Left forelimb (tissue), 1 donor: ENCODE results near the gene TNFAIP3.
"Not testable (repeated sequence)": the region's sequence is repeated elsewhere in the genome, so short reads cannot be mapped to it uniquely, and the experiment has no call there.

ENCODE experiments used
- DNase-seq: peaks from one replicate; pipeline ENCODE4 v3.0.0-alpha.2; 2018; ENCODE audit warnings: low spot score

TNFAIP3 gene

DNA sequence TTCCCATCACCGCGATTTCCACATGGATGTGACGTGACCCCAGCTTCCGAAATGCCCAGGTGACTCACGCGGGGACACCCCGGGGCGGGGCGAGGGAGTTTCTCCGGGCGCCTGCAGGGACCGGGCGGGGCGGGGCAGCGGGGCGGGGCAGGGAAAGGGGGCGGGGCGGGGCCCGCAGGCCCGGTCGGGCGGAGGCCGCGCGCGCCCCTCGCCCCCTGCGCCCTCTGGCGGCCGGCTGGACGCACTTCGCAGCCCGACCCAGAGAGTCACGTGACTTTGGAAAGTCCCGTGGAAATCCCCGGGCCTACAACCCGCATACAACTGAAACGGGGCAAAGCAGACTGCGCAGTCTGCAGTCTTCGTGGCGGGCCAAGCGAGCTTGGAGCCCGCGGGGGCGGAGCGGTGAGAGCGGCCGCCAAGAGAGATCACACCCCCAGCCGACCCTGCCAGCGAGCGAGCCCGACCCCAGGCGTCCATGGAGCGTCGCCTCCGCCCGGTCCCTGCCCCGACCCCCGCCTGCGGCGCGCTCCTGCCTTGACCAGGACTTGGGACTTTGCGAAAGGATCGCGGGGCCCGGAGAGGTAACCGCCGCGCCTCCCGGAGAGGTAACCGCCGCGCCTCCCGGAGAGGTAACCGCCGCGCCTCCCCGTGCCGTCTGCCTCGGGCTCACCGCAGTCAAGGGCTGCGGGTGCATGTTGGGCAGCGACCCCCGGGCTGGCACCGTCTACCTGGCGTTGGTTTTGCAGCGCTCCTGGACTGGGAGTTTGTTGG, at the start of gene TNFAIP3:
Gene TNFAIP3, plus strand, starts transcription at position 346 of the 771 bp plus-strand sequence. CDS start 3,969 bp downstream, outside the sequence.
- DNase-seq: peak; percentile 91

DNA sequence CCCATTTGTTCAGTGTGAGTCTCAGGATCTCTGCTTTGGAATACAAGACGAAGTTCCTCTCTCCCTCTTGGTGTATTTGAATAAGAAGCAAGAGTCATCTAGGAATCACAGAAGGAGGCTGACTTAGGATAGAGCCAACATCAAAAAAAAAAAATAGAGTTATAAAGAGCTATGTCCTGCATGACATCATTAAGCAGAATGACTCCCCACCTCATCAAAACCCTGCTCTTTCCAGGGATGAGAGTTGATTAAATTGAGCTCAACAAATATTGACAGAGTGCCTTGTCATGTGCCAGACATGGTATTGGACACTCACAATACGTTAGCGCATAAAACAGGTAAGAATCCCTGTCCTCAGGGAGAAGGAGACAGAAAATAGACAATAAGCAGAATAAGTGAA, 48.6 kb upstream of the TNFAIP3 start:
- no peak for DNase-seq

- DNase-seq: no peak
Measured at GRCh38 chr6:137819740-137820139, 47.3 kb upstream of the TNFAIP3 start.

DNA sequence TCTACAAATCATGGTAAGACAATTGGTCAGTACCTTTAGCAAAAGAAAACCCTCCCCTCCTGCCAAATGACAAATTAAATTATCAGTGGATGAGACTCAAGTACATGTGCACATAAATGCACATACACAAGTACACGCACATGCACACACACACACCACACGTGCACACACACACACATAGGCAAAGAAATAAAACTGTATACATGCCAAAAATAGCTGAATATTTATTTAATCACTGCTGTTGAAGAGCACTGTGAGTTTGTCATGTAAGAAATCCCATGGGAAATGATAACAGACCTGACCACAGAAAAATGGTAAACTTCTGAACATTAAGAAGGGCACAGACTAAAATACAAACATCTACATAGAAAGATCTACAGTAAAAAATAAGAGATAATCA, 46.6 kb upstream of the TNFAIP3 start:
- no peak for DNase-seq

GRCh38 chr6:137820952-137821351, 46.1 kb upstream of the TNFAIP3 start:
- DNase-seq: no peak

- DNase-seq: no peak
Measured at GRCh38 chr6:137821491-137821890, 45.6 kb upstream of the TNFAIP3 start.

- no peak for DNase-seq
Measured at GRCh38 chr6:137823826-137824555, 43.1 kb upstream of the TNFAIP3 start.

DNA sequence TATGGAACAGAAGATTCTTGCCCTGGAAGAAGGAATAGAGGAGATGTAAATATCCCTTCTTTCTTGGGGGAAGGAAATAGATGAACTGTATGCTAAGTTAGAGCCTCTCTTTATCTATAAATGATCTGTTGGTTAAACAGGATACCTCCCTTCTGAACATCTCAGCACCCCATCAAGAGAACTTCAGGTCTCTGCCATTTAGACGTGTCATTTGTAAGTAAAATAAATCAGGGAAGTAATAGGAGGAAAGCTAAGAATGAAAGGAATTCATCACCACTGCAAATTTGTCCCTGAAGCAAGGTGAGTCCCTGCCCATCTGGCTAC, 42.5 kb upstream of the TNFAIP3 start:
- DNase-seq: no peak

DNA sequence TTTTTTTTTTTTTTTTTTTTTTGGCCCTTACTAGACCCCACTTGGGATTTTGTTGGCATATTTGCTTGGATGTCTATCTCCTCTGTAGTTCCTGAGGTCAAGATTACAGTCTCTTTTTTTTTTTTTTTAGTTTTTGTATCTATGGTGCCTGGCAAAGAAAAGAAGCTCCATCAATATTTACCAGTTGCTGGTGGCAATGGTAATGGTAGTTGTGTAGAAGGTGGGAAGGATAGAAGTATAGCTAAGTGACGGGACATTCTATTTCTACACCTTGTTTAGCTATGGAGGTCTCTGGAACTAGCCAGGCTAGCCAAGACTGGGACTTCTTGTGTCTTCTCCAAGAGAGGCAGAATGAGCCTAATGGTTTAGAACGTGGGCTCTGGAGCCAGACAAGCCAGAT, 42.2 kb upstream of the TNFAIP3 start:
- DNase-seq: no peak

DNA sequence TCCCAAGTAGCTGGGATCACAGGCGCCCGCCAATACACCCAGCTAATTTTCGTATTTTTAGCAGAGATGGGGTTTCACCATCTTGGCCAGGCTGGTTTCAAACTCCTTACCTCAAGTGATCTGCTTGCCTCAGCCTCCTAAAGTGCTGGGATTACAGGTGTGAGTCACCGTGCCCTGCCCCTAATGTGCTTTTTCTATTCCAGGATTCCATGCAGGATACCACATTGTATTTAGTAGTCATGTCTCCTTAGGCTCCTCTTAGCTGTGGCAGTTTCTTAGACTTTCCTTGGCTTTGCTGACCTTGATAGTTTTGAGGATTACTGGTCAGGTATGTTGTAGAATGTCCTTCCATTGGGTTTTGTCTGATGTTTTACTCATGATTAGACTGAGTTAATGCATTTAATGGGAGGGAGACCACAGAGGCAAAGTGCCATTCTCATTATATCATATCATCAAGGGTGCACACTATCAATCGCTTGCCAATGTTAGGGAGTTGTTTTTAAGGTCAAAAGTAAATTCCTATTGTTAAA, 39.6 kb upstream of the TNFAIP3 start:
- no peak for DNase-seq

- DNase-seq: no peak
Measured at GRCh38 chr6:137827977-137828810, 38.9 kb upstream of the TNFAIP3 start.

DNA sequence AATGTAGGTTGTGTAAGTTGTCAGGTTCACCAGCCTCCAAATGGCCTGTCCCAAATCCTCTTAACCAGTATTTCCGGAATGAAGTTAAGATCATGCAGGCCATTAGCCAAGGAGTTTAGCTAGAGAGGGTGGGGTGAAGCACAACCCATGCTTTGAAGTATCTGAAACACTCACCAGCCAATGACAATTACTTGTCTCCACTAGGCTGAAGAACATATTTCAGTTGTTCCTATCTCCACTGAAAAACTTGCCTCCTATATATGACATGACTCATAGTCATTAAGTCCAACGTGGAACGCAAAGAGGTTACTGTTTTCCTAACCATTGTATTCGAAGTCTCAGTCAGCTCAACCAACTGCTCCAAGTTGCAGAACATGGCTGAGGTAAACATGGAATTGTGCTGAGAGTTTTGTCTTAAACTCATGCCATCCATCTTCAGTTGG, 37.4 kb upstream of the TNFAIP3 start:
- DNase-seq: no peak

DNA sequence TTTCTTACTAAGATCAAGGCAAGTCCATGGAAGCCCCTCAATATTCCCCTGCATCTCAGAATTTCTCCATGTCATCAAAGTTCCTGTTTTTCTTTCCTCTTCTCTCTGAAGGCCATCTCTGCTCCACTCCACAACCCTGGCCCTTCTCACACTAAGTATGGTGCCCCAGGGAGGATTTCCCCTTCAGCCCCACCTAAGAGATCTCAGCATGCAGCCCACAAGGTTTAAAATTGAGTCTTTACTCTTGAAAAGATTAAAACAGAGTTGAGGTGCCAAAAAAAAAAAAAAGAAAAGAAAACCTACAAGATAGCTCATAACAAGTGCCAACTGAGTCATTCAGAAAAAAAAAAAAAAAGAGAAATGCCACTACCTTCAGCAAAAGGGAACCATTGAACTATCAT, 36.5 kb upstream of the TNFAIP3 start:
- no peak for DNase-seq

DNA sequence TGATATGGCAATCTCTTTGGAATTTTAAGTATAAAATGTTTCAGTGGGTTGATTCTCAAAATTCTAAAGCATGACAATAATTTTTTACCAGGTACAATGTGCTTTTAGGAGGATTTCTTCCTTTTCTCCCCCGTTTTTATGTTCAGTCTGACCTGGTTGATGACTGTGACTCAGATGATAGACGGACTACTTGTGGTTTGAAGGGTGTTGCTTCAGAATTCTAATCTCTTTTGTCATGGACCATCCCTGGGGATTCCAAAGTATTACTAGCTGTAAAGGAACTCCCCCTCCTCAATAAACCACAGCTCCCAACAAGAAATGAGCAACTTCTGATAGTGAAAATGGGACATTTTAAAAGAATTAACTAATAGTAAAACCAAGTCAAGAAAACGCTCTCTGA, 34.9 kb upstream of the TNFAIP3 start:
- no peak for DNase-seq

DNA sequence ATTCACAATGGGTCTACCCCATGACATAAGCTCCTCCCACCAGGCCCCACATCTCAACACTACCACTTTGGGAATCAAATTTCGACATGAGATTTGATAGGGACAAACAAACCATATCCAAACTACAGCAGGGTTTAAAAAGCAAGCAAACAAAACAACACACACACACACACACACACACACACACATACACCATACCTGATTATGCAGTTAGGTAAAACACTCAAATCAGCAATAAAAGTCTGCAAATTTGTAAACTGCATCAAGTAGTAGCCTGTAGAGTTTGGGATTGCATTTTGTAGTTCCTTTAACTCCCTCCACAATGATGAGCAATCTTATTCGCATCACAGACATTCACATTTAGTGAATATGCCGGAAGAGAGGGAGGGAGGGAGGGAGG, 32.6 kb upstream of the TNFAIP3 start:
- no peak for DNase-seq

DNA sequence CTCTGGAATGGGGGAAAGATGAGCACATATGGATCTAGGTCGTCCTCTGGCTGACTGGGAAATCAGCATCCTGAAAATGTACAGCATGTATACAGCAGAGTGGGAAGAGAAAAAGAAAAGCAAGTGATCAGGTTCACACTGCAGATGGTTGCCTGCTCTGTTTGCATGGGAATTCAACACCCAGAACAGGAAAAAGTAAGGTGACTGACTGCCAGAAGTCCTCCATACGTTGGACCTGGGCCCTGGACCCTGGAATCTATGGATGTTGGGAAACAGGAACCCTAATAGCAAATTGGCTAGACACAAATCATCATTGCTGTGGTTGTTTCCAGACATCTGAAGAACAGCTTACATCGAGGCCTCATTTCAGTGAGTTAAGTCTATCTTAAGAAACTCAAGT, 30.3 kb upstream of the TNFAIP3 start:
- DNase-seq: no peak

DNA sequence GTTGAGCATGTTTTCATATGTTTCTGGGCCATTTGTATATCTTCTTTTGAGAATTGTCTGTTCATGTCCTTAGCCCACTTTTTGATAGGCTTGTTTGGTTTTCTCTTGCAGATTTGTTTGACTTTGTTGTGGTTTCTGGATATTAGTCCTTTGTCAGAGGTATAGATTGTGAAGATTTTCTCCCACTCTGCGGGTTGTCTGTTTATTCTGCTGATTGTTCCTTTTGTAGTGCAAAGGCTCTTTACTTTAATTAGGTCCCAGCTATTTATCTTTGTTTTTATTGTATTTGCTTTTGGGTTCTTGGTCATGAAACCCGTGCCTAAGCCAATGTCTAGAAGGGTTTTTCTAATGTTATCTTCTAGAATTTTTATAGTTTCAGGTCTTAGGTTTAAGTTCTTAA, 29.0 kb upstream of the TNFAIP3 start:
- DNase-seq: not testable (repeated sequence)

DNA sequence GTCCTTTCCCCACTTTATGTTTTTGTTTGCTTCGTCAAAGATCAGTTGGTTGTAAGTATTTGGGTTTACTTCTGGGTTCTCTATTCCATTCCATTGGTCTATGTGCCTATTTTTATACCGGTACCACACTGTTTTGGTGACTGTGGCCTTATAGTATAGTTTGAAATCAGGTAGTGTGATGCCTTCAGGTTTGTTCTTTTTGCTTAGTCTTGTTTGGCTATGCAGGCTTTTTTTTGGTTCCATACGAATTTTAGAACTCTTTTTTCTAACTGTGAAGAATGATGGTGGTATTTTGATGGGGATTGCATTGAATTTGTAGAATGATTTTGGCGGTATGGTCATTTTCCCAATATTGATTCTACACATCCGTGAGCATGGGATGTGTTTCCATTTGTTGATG, 28.5 kb upstream of the TNFAIP3 start:
- DNase-seq: not testable (repeated sequence)

- no peak for DNase-seq
Measured at GRCh38 chr6:137839076-137839475, 28.0 kb upstream of the TNFAIP3 start.

- DNase-seq: no peak
Measured at GRCh38 chr6:137840252-137840651, 26.8 kb upstream of the TNFAIP3 start.

GRCh38 chr6:137843211-137843610, 23.8 kb upstream of the TNFAIP3 start:
- no peak for DNase-seq

- not testable (repeated sequence) for DNase-seq
Measured at GRCh38 chr6:137844327-137844726, 22.7 kb upstream of the TNFAIP3 start.
